ENCODE measurements around the gene CETN3.

DNA sequence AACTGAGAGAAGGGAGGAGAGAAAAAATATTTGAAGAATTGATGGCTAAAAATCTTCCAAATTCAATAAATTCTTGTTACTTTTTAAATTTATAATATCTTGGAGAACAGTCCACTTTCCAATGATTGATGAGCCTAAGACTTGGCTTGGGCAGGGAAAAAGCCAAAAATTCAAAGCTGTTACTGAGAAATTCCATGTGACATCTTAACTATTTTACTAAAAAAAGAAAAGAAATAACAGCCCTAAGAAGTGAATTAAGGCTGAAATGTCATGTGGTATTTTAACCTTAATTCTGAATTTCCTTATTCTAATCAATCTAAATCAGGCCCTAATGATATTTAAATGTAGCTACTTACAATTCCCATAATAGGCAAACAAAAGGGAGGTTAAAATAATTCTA, 53.4 kb downstream of the CETN3 start:
- TF ChIP-seq, protein P1, sequence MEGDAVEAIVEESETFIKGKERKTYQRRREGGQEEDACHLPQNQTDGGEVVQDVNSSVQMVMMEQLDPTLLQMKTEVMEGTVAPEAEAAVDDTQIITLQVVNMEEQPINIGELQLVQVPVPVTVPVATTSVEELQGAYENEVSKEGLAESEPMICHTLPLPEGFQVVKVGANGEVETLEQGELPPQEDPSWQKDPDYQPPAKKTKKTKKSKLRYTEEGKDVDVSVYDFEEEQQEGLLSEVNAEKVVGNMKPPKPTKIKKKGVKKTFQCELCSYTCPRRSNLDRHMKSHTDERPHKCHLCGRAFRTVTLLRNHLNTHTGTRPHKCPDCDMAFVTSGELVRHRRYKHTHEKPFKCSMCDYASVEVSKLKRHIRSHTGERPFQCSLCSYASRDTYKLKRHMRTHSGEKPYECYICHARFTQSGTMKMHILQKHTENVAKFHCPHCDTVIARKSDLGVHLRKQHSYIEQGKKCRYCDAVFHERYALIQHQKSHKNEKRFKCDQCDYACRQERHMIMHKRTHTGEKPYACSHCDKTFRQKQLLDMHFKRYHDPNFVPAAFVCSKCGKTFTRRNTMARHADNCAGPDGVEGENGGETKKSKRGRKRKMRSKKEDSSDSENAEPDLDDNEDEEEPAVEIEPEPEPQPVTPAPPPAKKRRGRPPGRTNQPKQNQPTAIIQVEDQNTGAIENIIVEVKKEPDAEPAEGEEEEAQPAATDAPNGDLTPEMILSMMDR (IDR thresholded peaks at IDR 0.05; ENCODE audit: low read length), result no peak
- TF ChIP-seq EZH2 (optimal IDR thresholded peaks at IDR 0.05; ENCODE audit: low read depth, low read length) (no peak), EZH2phosphoT487 (IDR thresholded peaks at IDR 0.05; ENCODE audit: low read length) (no peak)
